GM12878 (cell line): Measurements from ENCODE around the gene CPA4. TPM values are rescaled to one million over a fixed set of nuclear protein-coding genes. Genes with fewer than 3 reads are reported as not detected.

Experiments
- ATAC-seq: fragments of 200-7000 bp; cut with Tn5 transposase; 3 replicates; pipeline ENCODE4 v1.9.1; 2020; ENCODE audit warnings: mild to moderate bottlenecking, moderate library complexity
- BruUV-seq: library from RNA; stranded (reverse); fragments of 400-500 nt; replicated peaks from 2 replicates; lab custom pipeline; 2021; lab: Mats Ljungman, UMichigan
- CTCF ChIA-PET: fragments of 300-600 bp; sonication (Branson Sonifier 250); formaldehyde crosslinking; extraction: SDS; loops from one replicate; lab custom pipeline; 2021; ENCODE audit warnings: inconsistent platforms; lab: Yijun Ruan, JAX
- POLR2A ChIA-PET: fragments of 350-600 bp; formaldehyde crosslinking; extraction: SDS; loops from one replicate; lab custom pipeline; 2021; ENCODE audit warnings: inconsistent platforms; lab: Charles Lee
- RAD21 ChIA-PET: fragments of 300-600 bp; sonication (Branson Sonifier 250); formaldehyde crosslinking; loops from one replicate; lab custom pipeline; 2023; ENCODE audit warnings: antibody characterized with exemption; ENCODE audit not compliant: unreplicated experiment; lab: Charles Lee
- SMC1A ChIA-PET: fragments of 300-600 bp; sonication (Branson Sonifier 250); formaldehyde crosslinking; loops from one replicate; lab custom pipeline; 2023; ENCODE audit not compliant: unreplicated experiment, uncharacterized antibody; lab: Charles Lee
- DNase-seq: peaks from one replicate; pipeline ENCODE4 v3.0.0-alpha.2; 2011; ENCODE audit warnings: low read depth, low spot score
- FAIRE-seq: peaks from 3 replicates; lab custom pipeline; 2011; peaks lifted over from hg19 to GRCh38; lab: Jason Lieb, UNC
- H2AFZ ChIP-seq: 2 replicates; pipeline ENCODE4 v1.6.0; 2011; ENCODE audit warnings: low read depth, low read length, control low read depth; ENCODE audit not compliant: control insufficient read depth
- H3K27ac ChIP-seq: 2 replicates; pipeline ENCODE4 v1.5.1; 2011; ENCODE audit warnings: control low read depth; ENCODE audit not compliant: control insufficient read depth, insufficient read depth
- H3K27me3 ChIP-seq, 2 experiments: replicated peaks in 1 of 2; 2 replicates each; pipeline versions ENCODE4 v1.6.0 to v1.6.1; 2011; ENCODE audit warnings: low read length in 1 of 2; ENCODE audit not compliant: control insufficient read depth in 2 of 2, insufficient read depth in 2 of 2
- H3K36me3 ChIP-seq, 2 experiments: 2 replicates each; pipeline ENCODE4 v1.5.1; 2011; ENCODE audit warnings: low read length in 1 of 2; ENCODE audit not compliant: control insufficient read depth in 2 of 2, insufficient read depth in 2 of 2
- H3K4me1 ChIP-seq: 2 replicates; pipeline ENCODE4 v1.6.1; 2011; ENCODE audit warnings: mild to moderate bottlenecking, low read length, moderate library complexity, mixed read lengths; ENCODE audit not compliant: control insufficient read depth, insufficient read depth
- H3K4me2 ChIP-seq: 2 replicates; pipeline ENCODE4 v1.6.0; 2011; ENCODE audit warnings: control low read depth; ENCODE audit not compliant: control insufficient read depth, insufficient read depth
- H3K4me3 ChIP-seq: fragments of 200-600 bp; sonication (generic); 2 replicates; pipeline ENCODE4 v1.5.1; 2016
- H3K79me2 ChIP-seq: 2 replicates; pipeline ENCODE4 v1.6.0; 2011; ENCODE audit warnings: low read length; ENCODE audit not compliant: control insufficient read depth, insufficient read depth
- H3K9ac ChIP-seq: 2 replicates; pipeline ENCODE4 v1.8.0; 2011; ENCODE audit warnings: low read length, control low read depth, mixed read lengths; ENCODE audit not compliant: control insufficient read depth, insufficient read depth
- H3K9me3 ChIP-seq: replicated peaks from 3 replicates; pipeline ENCODE4 v1.5.1; 2011; ENCODE audit warnings: mild to moderate bottlenecking, low read length; ENCODE audit not compliant: control insufficient read depth, insufficient read depth
- H4K20me1 ChIP-seq: 2 replicates; pipeline ENCODE4 v1.6.0; 2011; ENCODE audit not compliant: control insufficient read depth, insufficient read depth
- BHLHE40 ChIP-seq, 2 experiments: fragments of 450-650 bp in 1 of 2; IDR thresholded peaks; 2 replicates each; pipeline ENCODE4 v1.6.1; 2011 to 2017; ENCODE audit warnings: low read depth in 2 of 2, borderline replicate concordance in 1 of 2, improper control_type of control experiment in 1 of 2, low read length in 1 of 2, mild to moderate bottlenecking in 1 of 2
- CHD1 ChIP-seq: IDR thresholded peaks from 2 replicates; pipeline ENCODE4 v1.6.1; 2012; ENCODE audit warnings: low read depth, low read length, improper control_type of control experiment
- CREM ChIP-seq: IDR thresholded peaks from 2 replicates; pipeline ENCODE4 v1.6.1; 2014; ENCODE audit warnings: antibody characterized with exemption, low read depth
- EP300 ChIP-seq, 2 experiments: fragments of 150-350 bp in 1 of 2; IDR thresholded peaks; 2 replicates each; pipeline ENCODE4 v1.6.1; 2011 to 2012; ENCODE audit warnings: low read depth in 2 of 2, low read length in 2 of 2, borderline replicate concordance in 1 of 2, improper control_type of control experiment in 1 of 2, inconsistent platforms in 1 of 2; ENCODE audit not compliant: control insufficient read depth in 1 of 2
- EZH2 ChIP-seq: IDR thresholded peaks from 2 replicates; pipeline ENCODE4 v1.6.1; 2012; ENCODE audit warnings: low read depth, mild to moderate bottlenecking, control low read depth, inconsistent platforms, low read length, borderline replicate concordance; ENCODE audit not compliant: control insufficient read depth
- FOXK2 ChIP-seq: fragments of 450-650 bp; IDR thresholded peaks from 2 replicates; pipeline ENCODE4 v1.6.1; 2017; ENCODE audit warnings: mild to moderate bottlenecking, moderate library complexity
- FOXM1 ChIP-seq: IDR thresholded peaks from 2 replicates; pipeline ENCODE4 v1.6.1; 2012; ENCODE audit warnings: low read depth, mild to moderate bottlenecking, inconsistent platforms, low read length, moderate library complexity
- MYB ChIP-seq: fragments of 150-350 bp; IDR thresholded peaks from 2 replicates; pipeline ENCODE4 v1.6.1; 2014; ENCODE audit warnings: mild to moderate bottlenecking, low read depth, low read length, borderline replicate concordance
- NFIC ChIP-seq: IDR thresholded peaks from 2 replicates; pipeline ENCODE4 v1.6.1; 2012; ENCODE audit warnings: low read depth, mild to moderate bottlenecking, inconsistent platforms, low read length, moderate library complexity
- RFX5 ChIP-seq: IDR thresholded peaks from 2 replicates; pipeline ENCODE4 v1.6.1; 2011; ENCODE audit warnings: low read depth, low read length, improper control_type of control experiment
- SREBF2 ChIP-seq: IDR thresholded peaks from 2 replicates; pipeline ENCODE4 v1.6.1; 2012; ENCODE audit warnings: mild to moderate bottlenecking, low read length
- TCF12 ChIP-seq: IDR thresholded peaks from 2 replicates; pipeline ENCODE4 v1.6.1; 2011; ENCODE audit warnings: low read depth, mild to moderate bottlenecking, low read length
- ZNF24 ChIP-seq: fragments of 450-650 bp; IDR thresholded peaks from 2 replicates; pipeline ENCODE4 v1.6.1; 2017; ENCODE audit warnings: antibody characterized with exemption, mild to moderate bottlenecking
- ZNF622 ChIP-seq: fragments of 450-650 bp; IDR thresholded peaks from 2 replicates; pipeline ENCODE4 v1.6.1; 2017; ENCODE audit warnings: mild to moderate bottlenecking, inconsistent platforms
- ZZZ3 ChIP-seq: IDR thresholded peaks from 2 replicates; pipeline ENCODE4 v1.6.1; 2011; ENCODE audit warnings: low read depth; ENCODE audit not compliant: control insufficient read depth, insufficient read length
- WGBS: methylation state at CpG from one replicate; pipeline ENCODE4 v1.1.6; 2016; ENCODE audit warnings: low lambda C conversion rate; ENCODE audit not compliant: insufficient replicate concordance, insufficient coverage; ENCODE audit errors: missing lambda C conversion rate; 5-methylcytosine and 5-hydroxymethylcytosine counted together
- in situ Hi-C: fragments of 300-500 bp; cut with MboI; formaldehyde crosslinking; loops from 9 replicates; pipeline ENCODE4 v1.14.3; 2018; ENCODE audit warnings: mixed read lengths
- intact Hi-C: fragments of 100-400 bp; cut with micrococcal nuclease; formaldehyde crosslinking; loops from one replicate; pipeline ENCODE4 v1.14.2; 2022; ENCODE audit not compliant: unreplicated experiment
- polyA plus RNA-seq, 11 experiments: library from polyadenylated mRNA; depleted of rRNA in 4 of 11; unstranded in 6 of 11; stranded (reverse) in 5 of 11; fragments of >200 nt; fragmentation: Nextera tagmentation in 4 of 11; fragmentation: Illumina TruSeq in 1 of 11; extraction: Ambion mirVana in 4 of 11; extraction: Trizol in 1 of 11; gene quantifications; 1 replicate in 1 of 11; 2 replicates in 10 of 11; pipeline versions ENCODE4 v1.2.1 to v1.2.3, GENCODE V29; 2011 to 2016; ENCODE audit warnings: inconsistent platforms in 2 of 11, missing spikeins in 2 of 11, low read depth in 1 of 11
- total RNA-seq, 4 experiments: library from RNA; depleted of rRNA in 3 of 4; stranded (reverse); fragments of >200 nt in 3 of 4; fragmentation: Illumina TruSeq in 1 of 4; extraction: Trizol in 1 of 4; gene quantifications; 2 replicates each; pipeline versions ENCODE4 v1.2.1 to v1.2.3, GENCODE V29; 2013 to 2021
- TF ChIP-seq, protein P1 (sequence below): IDR thresholded peaks from 2 replicates; pipeline ENCODE4 v1.6.1; 2012; ENCODE audit warnings: low read depth, low read length, improper control_type of control experiment
- TF ChIP-seq, protein P2 (sequence below): fragments of 450-650 bp; IDR thresholded peaks from 2 replicates; pipeline ENCODE4 v1.6.1; 2017; ENCODE audit warnings: low read depth, mild to moderate bottlenecking, moderate library complexity
- TF ChIP-seq, protein P3 (sequence below): IDR thresholded peaks from 2 replicates; pipeline ENCODE4 v1.6.1; 2011; ENCODE audit warnings: borderline replicate concordance, low read depth, mild to moderate bottlenecking, moderate library complexity, mixed read lengths, low read length; ENCODE audit not compliant: insufficient read depth; ENCODE audit errors: extremely low read length
- TF ChIP-seq, protein P4 (sequence below): fragments of 450-650 bp; formaldehyde crosslinking; IDR thresholded peaks from 2 replicates; pipeline ENCODE4 v1.5.0; 2022; ENCODE audit warnings: mild to moderate bottlenecking, missing genetic modification characterization

Gene CPA4
- total and polyA plus RNA-seq, 10 of the 15 experiments (the other 5 are each of a cell fraction or from before 2014, with no cell fraction given): 0.05 to 0.35 (median 0.18) TPM; not detected in 1

DNA sequence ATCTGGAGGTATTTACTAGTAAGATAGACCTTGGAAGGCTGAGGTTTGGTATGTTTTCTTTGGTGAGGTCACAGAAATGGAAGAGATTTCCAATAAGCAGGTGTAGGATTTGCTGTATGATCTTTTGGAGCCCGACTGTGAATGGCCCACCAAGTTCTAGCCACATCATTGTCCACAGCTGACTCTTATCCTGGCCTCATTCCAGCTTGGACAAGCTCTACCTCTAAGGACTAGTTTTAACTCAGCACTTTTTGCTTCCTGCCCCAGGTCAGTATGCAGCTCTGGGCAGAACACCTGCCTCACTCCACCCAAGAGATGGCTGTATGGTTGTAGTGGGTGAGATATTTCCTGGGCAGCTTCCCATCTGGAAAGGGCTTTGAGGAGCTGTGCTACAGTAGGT lies 6.1 kb upstream of the CPA4 start:
- Histone ChIP-seq H4K20me1 (no peaks in the 10 kb centered on the region), H3K9me3 (no peaks in the 10 kb centered on the region), H3K4me2 (no peak overlapping the region), H3K27me3 (0 out of 4 replicates have a peak, but pooled peaks cover 0 to under 1% of the 10 kb centered on the region in 2 experiments), H3K9ac (no peak overlapping the region), H3K79me2 (no peaks in the 10 kb centered on the region), H3K4me3 (no peak overlapping the region), H3K36me3 (no peaks in the 10 kb centered on the region), H3K4me1 (no peaks in the 10 kb centered on the region), H3K27ac (no peak overlapping the region), H2AFZ (no peak overlapping the region)
- in situ Hi-C loops: no loop called here
- BruUV-seq: no TSS peak
- RAD21 ChIA-PET: no interaction called here
- POLR2A ChIA-PET: no interaction called here
- intact Hi-C loops: no loop called here
- ATAC-seq (no peak), DNase-seq (no peak), FAIRE-seq (no peak)
- TF ChIP-seq ZZZ3 (no peak), FOXM1 (no peak), BHLHE40 (IDR thresholded peaks at IDR 0.05; ENCODE audit: borderline replicate concordance in 1 of 2, low read depth in 2 of 2, low read length in 1 of 2) (no peak), ZNF24 (no peak), SREBF2 (no peak), TCF12 (no peak), EZH2 (no peak), ZNF622 (no peak), EP300 (IDR thresholded peaks at IDR 0.05; ENCODE audit: borderline replicate concordance in 1 of 2, control insufficient read depth in 1 of 2, low read depth in 2 of 2, low read length in 2 of 2) (no peak), MYB (no peak), CHD1 (no peak), CREM (no peak), RFX5 (no peak), NFIC (no peak), FOXK2 (no peak)
- TF ChIP-seq, protein P1, sequence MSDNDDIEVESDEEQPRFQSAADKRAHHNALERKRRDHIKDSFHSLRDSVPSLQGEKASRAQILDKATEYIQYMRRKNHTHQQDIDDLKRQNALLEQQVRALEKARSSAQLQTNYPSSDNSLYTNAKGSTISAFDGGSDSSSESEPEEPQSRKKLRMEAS: no peak
- TF ChIP-seq, protein P2, sequence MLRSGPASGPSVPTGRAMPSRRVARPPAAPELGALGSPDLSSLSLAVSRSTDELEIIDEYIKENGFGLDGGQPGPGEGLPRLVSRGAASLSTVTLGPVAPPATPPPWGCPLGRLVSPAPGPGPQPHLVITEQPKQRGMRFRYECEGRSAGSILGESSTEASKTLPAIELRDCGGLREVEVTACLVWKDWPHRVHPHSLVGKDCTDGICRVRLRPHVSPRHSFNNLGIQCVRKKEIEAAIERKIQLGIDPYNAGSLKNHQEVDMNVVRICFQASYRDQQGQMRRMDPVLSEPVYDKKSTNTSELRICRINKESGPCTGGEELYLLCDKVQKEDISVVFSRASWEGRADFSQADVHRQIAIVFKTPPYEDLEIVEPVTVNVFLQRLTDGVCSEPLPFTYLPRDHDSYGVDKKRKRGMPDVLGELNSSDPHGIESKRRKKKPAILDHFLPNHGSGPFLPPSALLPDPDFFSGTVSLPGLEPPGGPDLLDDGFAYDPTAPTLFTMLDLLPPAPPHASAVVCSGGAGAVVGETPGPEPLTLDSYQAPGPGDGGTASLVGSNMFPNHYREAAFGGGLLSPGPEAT: no peak
- TF ChIP-seq, protein P3, sequence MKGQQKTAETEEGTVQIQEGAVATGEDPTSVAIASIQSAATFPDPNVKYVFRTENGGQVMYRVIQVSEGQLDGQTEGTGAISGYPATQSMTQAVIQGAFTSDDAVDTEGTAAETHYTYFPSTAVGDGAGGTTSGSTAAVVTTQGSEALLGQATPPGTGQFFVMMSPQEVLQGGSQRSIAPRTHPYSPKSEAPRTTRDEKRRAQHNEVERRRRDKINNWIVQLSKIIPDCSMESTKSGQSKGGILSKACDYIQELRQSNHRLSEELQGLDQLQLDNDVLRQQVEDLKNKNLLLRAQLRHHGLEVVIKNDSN: no peak
- TF ChIP-seq, protein P4, sequence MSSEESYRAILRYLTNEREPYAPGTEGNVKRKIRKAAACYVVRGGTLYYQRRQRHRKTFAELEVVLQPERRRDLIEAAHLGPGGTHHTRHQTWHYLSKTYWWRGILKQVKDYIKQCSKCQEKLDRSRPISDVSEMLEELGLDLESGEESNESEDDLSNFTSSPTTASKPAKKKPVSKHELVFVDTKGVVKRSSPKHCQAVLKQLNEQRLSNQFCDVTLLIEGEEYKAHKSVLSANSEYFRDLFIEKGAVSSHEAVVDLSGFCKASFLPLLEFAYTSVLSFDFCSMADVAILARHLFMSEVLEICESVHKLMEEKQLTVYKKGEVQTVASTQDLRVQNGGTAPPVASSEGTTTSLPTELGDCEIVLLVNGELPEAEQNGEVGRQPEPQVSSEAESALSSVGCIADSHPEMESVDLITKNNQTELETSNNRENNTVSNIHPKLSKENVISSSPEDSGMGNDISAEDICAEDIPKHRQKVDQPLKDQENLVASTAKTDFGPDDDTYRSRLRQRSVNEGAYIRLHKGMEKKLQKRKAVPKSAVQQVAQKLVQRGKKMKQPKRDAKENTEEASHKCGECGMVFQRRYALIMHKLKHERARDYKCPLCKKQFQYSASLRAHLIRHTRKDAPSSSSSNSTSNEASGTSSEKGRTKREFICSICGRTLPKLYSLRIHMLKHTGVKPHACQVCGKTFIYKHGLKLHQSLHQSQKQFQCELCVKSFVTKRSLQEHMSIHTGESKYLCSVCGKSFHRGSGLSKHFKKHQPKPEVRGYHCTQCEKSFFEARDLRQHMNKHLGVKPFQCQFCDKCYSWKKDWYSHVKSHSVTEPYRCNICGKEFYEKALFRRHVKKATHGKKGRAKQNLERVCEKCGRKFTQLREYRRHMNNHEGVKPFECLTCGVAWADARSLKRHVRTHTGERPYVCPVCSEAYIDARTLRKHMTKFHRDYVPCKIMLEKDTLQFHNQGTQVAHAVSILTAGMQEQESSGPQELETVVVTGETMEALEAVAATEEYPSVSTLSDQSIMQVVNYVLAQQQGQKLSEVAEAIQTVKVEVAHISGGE (CRISPR knock-in tag): no peak
- CTCF ChIA-PET: interaction anchor here (0.9 kb wide), 1 partner anchor 200 kb away, joined by 3 read pairs; no protein-coding TSS in a partner anchor
- 40% methylated on average over 1 of the region's 1 CpG for WGBS
- SMC1A ChIA-PET: no interaction called here
